HG02938 (cell line): ENCODE measurements around the gene SMURF1.

Experiments
- ATAC-seq: cut with Tn5 transposase; IDR thresholded peaks from one replicate; pipeline ENCODE4 v1.9.1; 2021; ENCODE audit warnings: mild to moderate bottlenecking, moderate library complexity; ENCODE audit not compliant: unreplicated experiment

Gene SMURF1

DNA sequence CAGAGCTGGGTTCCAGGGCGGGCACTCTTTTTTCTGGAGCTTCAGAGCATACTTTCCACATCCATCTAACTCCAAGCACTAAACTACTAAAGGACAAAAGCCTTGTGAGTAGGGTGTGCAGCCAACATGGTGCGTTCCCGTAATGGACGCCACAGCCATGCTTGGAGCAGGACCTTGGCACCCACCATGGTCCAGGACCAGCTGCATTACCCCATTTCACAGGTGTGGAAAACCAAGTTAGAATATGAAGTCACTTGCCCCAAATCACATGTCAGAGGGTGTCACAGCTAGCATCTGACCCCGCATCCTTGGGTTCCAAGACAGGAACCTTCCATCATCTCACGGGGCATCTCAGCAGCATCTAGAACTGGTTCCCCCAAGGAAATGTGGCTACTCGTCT lies 112.4 kb downstream of the SMURF1 start:
- ATAC-seq: no peak

GRCh38 chr7:99030951-99031350 lies 113.0 kb downstream of the SMURF1 start:
- ATAC-seq: no peak

DNA sequence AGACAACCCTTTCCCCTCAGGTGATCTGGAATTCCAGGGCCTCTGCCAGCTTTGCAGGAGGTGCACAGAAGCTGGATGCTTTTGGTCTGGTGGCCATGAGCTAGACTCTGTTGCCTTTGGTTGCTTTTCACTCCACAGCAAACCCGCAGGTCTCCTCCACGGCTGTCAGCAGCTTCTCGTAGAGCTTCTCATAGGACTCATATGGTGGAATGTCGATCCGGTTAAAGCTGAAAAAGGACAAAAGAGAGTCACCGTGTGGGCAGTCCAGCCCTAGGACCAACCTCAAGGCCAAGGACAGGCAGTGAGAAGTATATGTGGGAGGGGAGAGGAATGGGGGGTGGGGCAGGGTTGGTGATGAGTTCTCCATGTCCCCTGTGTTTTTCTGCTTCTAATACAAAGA lies 113.5 kb downstream of the SMURF1 start:
- no peak for ATAC-seq

GRCh38 chr7:99029466-99030435 lies 114.2 kb downstream of the SMURF1 start:
- no peak for ATAC-seq

DNA sequence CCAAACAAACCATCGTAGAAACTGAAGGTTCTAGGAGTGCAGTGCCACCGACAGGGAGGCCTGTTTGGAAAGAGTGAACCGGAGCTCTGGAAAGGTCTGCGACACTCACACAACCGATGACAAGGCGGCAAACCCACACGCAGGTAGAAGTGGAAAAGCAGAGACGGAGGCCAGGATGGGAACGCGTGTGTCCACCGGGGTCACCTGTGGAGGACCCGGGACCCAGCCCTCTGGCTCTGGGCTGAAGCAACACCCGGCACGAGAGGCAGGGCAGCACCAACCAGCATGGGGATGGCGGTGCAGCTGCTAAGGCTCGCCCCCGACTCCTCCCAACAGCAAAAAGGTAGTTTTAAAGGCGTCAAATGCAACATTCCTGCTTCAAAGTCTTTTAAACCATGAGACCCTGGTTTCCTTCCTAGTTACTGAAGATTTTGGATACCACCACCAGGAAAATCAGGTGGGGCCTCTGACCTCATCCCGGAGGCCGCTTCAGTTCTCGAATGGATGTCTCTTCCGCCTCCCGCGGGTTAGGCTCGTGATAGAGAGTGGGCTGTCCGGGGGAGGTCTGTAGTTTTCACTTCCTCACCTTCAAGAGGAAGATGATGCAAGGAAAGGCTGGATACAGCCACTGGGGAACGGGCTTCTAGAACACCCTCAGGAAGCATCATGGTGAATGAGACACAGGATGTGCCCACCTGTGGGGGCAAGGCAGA lies 115.5 kb downstream of the SMURF1 start:
- ATAC-seq: no peak

- no peak for ATAC-seq
Observed at GRCh38 chr7:99027841-99028240, 116.1 kb downstream of the SMURF1 start.

DNA sequence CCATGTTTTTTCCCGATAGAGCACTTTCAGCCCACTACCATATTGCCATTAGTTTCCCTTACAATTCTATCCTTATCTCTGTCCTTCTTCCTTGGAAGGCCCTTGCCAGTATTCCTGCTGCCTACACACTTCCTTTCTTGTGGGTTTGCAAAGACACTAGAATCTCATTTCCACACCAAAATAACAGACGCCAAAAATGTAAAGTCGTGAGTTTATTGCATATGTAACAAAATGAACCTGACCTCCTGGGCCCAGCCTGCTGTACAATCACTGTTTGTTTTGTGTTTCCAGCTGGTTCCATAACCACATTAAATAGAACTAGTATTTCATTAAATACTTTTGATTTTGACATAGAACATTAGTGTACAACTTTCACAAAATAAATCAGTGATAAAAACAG lies 116.7 kb downstream of the SMURF1 start:
- ATAC-seq: no peak

- ATAC-seq: no peak
Observed at GRCh38 chr7:99024066-99024465, 119.8 kb downstream of the SMURF1 start.

DNA sequence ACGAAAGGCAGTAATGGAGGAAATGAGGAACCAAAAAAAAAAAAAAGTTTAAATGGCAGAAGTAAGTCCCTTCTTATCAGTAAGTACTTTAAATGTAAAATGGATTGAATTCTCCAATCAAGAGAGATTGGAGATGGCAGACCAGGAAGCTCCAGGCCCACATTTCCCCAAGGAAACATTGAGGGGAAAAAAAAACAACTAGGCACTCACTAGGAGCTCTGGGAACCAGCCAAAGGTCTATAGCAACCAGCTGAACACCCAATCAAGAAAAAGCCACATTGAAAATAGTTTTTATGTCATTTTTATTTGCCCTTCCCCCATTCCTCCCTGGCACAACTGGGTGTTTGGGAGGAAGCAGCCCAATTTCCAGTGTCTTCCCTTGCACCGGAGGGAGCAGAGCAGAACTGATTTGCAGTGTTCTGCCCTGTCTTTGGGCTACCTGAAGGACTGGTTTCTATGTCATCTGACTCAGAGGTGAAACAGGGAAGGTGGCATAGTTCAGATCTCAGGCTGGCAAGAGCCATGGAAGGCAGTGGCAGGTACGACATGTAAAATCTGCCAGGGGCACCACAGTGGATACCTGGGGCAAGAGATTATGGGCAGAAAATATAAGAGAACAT lies 121.9 kb downstream of the SMURF1 start:
- no peak for ATAC-seq

DNA sequence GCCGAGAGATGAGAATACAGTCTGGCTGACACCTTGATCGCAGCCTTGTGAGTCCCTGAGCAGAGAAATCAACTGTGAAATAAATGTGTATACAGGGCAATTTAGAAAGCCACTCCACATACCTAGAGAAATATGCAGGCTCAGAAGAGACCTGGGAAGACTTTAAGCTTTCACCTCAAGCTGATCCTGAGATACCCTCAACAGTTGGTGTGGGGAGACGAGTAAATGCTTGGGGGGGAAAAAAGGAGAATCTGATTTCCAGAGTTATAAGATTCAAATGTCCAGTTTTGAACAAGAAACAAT lies 123.5 kb downstream of the SMURF1 start:
- ATAC-seq: no peak

DNA sequence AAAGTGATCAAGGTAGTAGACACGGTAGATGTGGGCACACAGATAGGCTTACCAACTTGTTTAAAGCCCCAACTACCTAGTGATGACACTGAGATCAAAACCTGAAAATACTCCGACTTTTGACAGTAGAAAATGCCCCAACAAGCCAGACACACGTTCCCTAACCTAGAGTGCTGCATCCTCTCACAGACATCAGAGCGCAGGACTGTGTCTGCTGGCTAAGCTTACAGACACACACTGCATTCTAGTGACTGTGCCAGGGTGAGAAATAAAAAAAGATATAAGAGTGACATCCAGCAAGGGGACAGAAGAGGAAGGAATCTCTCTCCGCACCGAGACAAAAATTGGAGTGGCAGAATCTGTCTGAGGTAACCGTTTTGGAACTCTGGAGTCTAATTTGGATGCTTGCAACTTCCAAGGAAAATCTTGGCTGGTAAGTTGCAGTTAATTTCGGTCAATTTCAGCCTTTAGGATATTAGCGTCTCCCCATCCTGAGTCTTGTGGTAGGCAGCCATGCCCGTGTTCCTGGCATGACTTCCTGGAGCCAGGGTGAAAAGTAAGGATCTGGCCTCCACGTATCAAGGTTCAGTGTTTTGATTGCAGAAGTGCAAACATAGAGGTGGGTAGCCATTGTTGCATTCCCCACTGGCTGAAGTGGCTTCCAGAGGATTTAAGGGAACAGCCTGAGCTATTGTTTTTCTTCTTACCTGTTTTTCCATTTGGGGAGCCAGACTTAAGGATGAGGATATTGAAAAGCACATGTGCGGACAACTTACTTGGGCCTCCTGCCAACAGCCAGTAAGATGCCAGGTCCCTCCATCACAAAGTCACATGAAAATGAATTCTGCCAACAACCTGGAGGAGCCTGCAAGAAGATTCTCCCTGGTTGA lies 124.1 kb downstream of the SMURF1 start:
- no peak for ATAC-seq

GRCh38 chr7:99016196-99016595 lies 127.7 kb downstream of the SMURF1 start:
- no peak for ATAC-seq

DNA sequence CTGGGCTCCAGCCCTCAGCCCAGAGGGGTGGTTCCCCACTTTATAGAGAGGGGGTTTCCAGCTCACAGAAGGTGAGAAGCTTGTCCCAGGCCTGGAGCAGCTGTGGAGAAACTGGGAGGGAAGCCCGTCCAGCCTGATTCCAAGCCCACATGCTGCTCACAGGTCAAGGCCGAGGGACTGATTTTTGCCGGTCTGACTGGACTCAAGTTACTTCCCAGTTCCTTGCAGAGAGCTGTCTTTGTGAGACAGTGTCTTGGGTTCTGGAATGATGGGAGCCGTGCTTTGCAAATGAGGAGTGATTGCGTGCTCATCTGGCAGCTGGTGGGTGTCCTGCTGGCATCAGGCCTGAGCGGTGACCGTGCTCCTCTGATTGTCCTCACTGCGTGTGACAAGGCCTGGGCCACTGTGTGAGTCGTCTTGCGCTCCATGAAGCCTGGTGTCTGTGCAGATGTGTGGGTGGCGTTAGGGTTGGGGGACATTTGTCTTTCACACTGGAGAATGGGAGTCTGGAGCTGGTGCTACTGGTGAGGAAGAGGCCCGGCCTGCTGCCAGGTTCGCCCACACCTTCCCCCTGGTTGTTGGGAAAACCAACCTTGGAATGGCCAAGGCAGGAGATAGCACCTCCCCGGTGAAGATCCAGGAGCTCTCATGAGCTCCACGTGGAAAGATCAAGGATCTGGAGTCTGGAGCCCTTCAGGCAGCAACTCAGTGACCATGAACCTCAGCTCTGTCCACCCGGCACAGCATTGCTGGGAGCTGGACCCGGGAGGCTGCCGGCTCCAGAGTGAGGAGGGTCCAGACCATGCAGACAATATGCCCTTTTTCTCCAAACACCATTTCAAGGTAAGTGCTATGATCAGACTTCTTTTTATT lies 129.6 kb downstream of the SMURF1 start:
- no peak for ATAC-seq

- ATAC-seq: no peak
Observed at GRCh38 chr7:99013266-99014112, 130.4 kb downstream of the SMURF1 start.

GRCh38 chr7:99012722-99013121 lies 131.2 kb downstream of the SMURF1 start:
- ATAC-seq: no peak

DNA sequence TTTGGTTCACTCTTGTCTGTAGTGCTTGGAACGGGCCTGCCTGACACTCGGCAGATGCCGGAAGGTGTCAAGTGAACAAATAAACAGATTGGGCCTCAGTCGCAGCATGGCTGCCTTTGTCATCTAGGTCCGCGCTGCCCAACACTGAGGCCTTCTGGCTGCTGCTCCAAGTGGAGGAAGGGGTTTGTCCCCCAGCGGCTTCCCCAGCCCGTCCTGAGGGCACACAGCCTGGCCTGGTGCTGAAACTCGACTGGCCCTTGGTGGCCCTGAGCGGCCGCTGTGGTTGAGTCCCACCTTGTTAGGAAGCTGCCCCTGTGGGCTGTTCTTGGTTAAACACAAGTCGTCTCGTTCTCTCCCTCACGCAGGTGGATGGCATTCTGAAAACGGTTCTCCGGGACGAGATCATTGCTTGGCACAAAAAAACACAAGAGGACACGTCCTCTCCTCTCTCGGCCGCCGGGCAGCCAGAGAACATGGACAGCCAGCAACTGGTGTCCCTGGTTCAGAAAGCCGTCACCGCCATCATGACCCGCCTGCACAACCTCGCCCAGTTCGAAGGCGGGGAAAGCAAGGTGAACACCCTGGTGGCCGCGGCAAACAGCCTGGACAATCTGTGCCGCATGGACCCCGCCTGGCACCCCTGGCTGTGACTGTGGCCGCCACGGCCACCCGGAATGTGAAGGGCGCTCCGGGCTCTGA lies 132.1 kb downstream of the SMURF1 start:
- ATAC-seq: no peak

DNA sequence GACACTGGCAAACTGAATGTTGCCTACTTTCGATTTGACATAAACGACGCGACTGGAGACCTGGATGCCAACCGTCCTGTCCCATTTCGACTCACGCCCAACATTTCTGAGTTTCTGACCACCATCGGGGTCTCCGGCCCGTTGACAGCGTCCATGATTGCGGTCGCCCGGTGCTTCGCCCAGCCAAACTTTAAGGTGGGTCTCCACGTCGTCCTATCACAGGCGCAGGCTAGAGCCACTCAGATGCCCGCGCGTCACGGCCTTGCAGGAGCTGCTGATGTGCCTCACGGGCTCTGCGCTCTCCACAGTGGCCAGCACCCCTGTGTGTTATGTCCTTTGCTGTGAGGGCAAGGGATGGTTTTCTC lies 132.6 kb downstream of the SMURF1 start:
- ATAC-seq: no peak

- ATAC-seq: no peak
Observed at GRCh38 chr7:99010281-99010680, 133.6 kb downstream of the SMURF1 start.
